Aortic smooth muscle cell (primary cell): ENCODE measurements around the gene FAU. TPM values are rescaled to one million over a fixed set of nuclear protein-coding genes. Genes with fewer than 3 reads are reported as not detected.

ENCODE experiments used
- total RNA-seq: library from RNA; depleted of rRNA; stranded (reverse); fragments of >200 nt; gene quantifications from 2 replicates; pipeline ENCODE4 v1.2.3, GENCODE V29; 2014

The FAU gene
- total RNA-seq: 379 and 456 TPM in 2 replicates

DNA sequence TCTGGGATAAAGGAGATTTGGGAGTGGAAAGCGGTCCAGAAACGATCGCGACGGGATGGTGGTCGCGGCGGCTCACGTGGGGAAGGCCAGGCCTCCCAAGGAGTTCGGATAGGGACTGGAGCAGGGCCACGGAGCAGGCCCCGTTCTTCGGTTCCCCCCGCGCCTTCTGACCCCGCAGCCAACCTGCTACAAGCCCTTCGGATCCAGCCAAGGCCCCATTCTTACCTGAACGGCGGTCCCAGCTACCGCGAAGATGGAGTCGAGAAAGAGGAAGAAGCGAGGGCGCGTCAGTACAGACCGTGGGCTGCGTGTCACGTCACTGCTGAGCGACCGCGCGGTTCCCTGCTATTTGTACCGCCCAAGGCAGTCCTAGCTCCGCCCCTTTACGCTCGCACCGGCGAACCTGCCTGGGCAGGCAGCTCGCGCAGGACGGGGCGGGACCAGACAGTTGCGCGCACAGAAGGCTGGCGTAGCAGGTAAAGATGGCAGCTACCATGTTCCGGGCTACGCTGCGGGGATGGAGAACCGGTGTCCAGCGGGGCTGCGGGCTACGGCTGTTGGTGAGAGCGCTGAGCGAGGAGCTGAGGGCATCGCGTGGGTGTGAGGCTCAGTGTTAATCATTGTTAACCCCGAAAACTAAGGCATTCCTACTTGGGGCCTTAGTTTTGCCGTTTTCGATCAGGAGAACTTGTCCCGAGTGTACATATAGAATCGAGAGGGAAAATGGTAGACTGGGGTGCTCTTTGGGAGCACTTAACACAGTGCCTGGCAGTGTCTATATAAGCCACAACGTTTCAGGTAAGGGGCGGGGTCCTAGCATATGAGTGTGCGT is at the start of gene FAU, which contains the start of gene MRPL49:
TSS of gene FAU (minus strand) at position 270 of the 832 bp plus-strand sequence. CDS start 321 bp downstream, outside the sequence.
TSS of gene MRPL49 (plus strand) at position 457 of the 832 bp plus-strand sequence. CDS start at position 483, 26 bp downstream.

DNA sequence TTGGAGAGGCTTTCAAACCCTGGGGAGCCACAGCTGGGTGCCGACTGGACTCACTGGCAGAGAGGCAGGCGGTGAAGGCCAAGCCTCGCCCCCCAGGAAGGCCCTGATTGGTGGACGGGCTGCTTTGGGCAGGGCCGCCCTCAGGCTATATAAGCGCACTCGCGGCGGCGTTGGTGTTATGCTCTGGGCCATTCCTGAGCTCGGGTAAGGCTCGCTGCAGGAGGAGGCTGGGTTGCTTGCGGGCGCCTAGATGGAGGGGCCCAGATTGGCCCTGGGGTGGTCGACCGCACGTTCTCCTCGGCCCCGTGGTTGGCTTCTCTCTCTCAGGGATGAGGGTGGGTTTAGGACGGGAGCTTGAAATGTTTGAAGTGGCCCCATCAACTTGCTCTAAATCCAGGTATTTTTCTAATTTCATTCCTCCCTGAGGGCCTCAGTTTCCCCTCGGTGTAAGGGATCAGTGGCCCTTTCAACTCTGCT is 48.2 kb upstream of the FAU start, which contains the start of gene SPDYC:
TSS of gene SPDYC (plus strand) at position 176 of the 477 bp plus-strand sequence. CDS start 1,125 bp downstream, outside the sequence.

DNA sequence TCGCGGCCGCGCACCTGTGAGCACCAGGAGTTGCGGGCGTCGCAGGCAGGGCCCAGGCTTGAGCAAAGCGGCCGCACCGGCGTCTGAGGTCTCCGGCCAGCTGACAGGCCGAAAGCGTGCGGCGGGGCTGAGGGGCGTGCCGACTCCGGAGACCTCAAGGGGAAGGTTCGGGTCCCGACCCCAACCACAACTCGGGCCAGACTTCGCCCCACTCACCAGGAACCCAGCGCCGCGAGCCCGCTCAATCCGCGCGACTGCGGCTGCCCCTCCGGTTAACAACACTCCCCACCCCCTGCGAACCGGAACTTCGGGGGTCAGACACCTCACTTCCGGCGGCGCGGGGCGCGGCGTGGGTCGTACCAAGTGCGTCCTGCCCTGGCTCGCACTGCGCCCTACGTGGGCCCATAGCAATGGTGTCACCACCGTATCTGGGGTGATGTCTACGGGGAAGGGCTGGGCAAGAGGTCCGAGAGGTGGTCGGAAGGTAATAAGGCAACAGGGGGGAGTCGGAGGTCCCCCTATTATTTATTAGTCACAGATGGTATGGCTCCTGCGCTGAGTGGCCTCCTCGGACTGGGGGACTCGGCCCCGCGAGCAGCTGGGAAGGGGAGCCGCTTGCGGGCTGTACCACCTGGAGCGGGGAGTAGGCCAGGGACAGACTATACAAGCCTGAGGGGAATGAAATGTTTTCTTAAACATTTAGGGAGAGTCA is 12.5 kb upstream of the FAU start, which contains the start of gene SYVN1:
TSS of gene SYVN1 (minus strand) at position 280 of the 712 bp plus-strand sequence. CDS start 918 bp downstream, outside the sequence.

DNA sequence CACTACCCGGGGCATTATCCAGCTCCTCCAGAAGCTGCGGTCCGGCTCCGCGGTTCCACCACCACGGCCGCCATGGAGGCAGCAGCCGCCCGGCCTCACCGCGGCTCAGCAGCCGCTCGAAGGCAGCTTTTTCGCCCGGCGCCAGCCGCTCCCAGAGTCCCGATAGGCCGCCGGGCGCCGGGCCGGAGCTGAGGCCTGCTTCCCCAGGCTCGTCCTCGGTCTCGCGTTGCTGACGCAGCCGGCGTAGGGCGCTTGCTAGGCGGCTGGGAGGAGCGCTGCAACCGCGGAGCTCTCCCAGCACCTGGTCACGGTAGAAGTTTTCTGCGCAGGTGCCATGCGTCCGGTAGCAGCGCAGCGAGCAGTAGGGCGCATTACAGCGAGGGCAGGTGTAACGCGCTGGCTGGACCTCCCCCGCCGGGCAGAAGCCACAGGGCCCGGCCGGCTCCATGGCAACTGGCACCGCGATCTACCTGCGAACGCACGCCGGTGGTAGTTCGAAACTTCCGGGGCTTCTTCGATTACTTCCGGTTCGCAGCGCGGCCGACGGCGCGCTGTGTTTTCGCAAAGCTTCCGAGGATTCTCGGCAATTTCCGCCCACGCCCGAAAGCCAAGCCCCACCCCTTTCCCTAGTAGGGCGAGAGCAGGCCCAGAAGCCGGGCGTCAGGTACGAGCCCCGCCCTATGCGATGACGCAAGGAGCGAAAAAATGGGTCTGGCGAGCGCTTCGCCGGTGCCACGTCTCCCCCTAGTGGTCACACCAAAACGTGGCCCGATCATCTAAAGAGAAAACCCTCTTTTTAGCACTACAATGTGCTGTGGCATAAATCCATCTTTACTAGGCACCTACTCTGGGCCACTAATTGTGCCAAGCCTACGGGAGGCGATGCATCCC is 4.5 kb downstream of the FAU start, which contains the start of gene ZNHIT2:
TSS of gene ZNHIT2 (minus strand) at position 496 of the 891 bp plus-strand sequence. CDS start at position 448, 48 bp downstream.

DNA sequence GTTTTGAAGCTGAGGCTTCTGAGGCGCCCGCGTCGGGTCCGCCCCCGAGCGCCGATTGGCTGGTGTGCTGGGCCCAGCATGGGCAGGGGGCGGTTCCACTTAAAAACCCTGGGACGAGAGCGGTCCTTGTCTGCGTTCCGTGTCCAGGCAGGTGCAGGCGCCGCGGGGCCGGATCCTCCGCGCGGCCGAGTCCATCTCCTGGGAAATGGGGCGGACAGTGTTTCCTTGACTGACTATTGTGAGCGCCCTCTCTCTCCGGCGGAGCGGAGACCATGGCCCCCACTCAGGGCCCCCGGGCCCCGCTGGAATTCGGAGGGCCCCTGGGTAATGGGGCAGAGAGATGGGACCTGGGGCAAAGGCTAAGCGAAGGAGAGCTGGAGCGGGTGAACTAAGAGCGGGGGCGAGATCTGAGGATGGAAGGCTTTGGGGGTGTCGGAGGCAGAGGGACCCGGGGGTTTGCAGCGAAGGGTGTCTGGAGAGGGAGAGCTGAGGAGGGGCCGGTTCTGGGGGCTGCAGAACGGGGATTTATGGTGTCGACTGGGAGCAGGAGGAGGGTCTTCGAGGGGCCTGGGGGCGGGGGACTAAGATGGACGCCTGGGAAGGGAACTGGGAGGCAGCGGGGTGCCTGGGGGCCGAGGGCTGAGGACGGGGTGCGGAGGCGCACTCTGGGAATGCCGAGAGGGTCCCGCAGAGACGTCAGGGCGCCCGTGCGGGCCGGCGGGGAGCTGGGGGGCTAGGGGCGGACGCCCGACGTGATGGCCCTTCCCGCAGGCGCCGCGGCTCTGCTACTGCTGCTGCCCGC is 10.0 kb downstream of the FAU start, which contains the start of gene TM7SF2:
TSS of gene TM7SF2 (plus strand) at position 129 of the 802 bp plus-strand sequence. CDS start at position 273, 144 bp downstream.

DNA sequence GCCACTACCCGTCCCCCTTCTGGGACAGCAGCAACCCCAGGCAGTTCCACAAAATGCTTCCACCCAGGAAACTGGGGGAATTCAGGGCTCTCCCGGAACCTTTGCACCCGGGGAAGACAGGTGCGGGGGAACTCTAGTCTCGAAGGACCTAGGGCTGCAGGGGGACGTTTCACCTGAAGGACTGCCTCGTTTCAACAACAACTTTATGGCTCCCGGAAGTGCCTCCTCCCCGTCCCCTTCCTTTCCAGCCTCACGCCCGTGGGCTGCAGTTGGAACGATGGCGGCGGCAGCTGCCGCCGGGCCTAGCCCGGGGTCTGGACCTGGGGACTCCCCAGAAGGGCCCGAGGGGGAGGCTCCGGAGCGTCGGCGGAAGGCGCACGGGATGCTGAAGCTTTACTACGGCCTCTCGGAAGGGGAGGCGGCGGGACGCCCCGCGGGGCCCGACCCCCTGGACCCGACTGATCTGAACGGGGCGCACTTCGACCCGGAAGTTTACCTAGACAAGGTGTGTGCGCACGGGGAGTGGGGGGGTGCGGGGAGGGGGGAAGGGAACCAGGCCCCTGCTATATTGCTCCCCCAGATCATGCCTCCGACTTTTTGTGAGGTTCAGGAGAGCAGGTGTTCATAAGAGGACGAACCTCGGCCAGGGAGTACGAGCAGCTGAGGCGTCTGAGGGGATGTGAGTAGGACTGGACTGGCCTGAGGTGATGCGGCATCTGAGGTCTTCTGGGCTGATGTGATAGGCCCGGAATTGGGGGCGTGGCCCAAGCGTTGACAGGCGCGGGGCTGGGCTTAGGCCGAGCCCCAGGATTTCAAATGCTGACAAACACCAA is 25.7 kb downstream of the FAU start, which contains the start of gene VPS51:
TSS of gene VPS51 (plus strand) at position 241 of the 833 bp plus-strand sequence. CDS start at position 278, 37 bp downstream.

DNA sequence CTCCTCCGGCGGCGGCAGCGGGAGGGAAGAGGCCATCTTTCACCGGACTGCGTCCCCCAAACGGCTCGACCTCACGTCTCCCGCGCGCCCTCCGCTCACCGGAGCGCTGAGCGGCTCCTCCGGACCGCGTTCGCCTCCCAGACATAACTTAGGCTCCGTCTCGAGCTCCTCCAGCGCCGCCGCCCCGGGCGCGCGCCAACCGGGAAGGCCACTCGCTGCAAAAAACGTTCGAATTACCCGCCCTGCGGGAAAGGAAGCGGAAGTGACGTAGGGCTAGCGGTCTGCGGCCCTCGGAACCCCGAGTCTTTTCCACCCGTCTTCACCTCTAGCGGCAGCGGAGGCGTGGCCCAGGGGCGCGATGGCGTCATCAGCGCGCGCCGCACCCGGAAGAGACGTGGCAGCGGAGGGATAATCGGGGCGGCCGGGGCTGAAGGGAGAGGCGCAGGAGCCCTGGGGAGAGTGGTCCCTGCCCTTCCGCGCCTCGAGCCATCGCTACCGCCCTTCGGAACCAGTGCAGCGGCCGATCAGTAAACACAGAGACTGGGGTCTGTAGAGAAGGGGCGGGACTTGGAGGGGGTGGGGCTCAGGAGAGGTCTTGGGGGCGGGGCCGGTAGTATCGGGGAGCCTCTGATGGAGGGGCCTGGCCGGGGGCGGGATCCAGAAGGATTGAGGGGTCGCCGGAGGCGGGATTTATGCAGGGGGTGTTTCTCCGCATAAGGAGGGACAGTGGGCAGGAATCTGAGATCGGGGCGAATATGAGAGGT is 37.9 kb downstream of the FAU start, which contains the start of the genes CDCA5 and ZFPL1:
TSS of gene CDCA5 (minus strand) at position 207 of the 764 bp plus-strand sequence. CDS start at position 145, 62 bp downstream.
TSS of gene ZFPL1 (plus strand) at position 389 of the 764 bp plus-strand sequence. CDS start 477 bp downstream, outside the sequence.

Other genes with a start within 250 kb of the FAU start
- 104 and 110 TPM in 2 replicates for gene EHD1, start 243.5 kb downstream of the FAU start, total RNA-seq
- 7.8 and 8.1 TPM in 2 replicates for gene ATG2A, start 204.9 kb downstream of the FAU start, total RNA-seq
- 10.3 and 11.6 TPM in 2 replicates for gene PPP2R5B, start 197.4 kb downstream of the FAU start, total RNA-seq
- gene GPHA2, start 186.2 kb downstream of the FAU start, total RNA-seq: not detected in 2 replicates
- not detected in 2 replicates for gene MAJIN, start 150.0 kb downstream of the FAU start, total RNA-seq
- gene BATF2, start 125.2 kb downstream of the FAU start, total RNA-seq: 0.26 and 0.81 TPM in 2 replicates
- gene ARL2, start 108.0 kb downstream of the FAU start, total RNA-seq: 95.3 and 110 TPM in 2 replicates
- gene SNX15, start 94.7 kb downstream of the FAU start, total RNA-seq: 10.6 and 11.9 TPM in 2 replicates
- gene SAC3D1, start 80.9 kb downstream of the FAU start, total RNA-seq: 6.2 and 9.0 TPM in 2 replicates
- 23.3 and 27.0 TPM in 2 replicates for gene NAALADL1, start 63.6 kb downstream of the FAU start, total RNA-seq
- gene CDCA5, start 38.1 kb downstream of the FAU start, total RNA-seq: 4.2 and 7.8 TPM in 2 replicates
- 32.7 and 35.9 TPM in 2 replicates for gene ZFPL1, start 37.9 kb downstream of the FAU start, total RNA-seq
- gene VPS51, start 25.9 kb downstream of the FAU start, total RNA-seq: 175 and 203 TPM in 2 replicates
- 8.9 and 9.0 TPM in 2 replicates for gene TM7SF2, start 10.3 kb downstream of the FAU start, total RNA-seq
- gene ZNHIT2, start 4.4 kb downstream of the FAU start, total RNA-seq: 6.0 and 6.1 TPM in 2 replicates
- gene MRPL49, start 187 bp upstream of the FAU start, total RNA-seq: 28.3 and 34.2 TPM in 2 replicates
- 16.8 and 20.1 TPM in 2 replicates for gene SYVN1, start 12.4 kb upstream of the FAU start, total RNA-seq
- gene SPDYC, start 48.1 kb upstream of the FAU start, total RNA-seq: not detected in 2 replicates
- 88.9 and 117 TPM in 2 replicates for gene CAPN1, start 59.8 kb upstream of the FAU start, total RNA-seq
- gene POLA2, start 139.8 kb upstream of the FAU start, total RNA-seq: 3.9 and 7.0 TPM in 2 replicates
- gene CDC42EP2, start 192.7 kb upstream of the FAU start, total RNA-seq: 7.3 and 12.8 TPM in 2 replicates
- gene DPF2, start 211.7 kb upstream of the FAU start, total RNA-seq: 25.8 and 33.8 TPM in 2 replicates
- 0.13 TPM in 1 of 2 replicates, not detected in the other for gene TIGD3, start 232.6 kb upstream of the FAU start, total RNA-seq